GM12874 (cell line): Measurements from ENCODE around the gene CUZD1.

ENCODE experiments used
- TF ChIP-seq, protein P1 (sequence below): IDR thresholded peaks from 2 replicates; pipeline ENCODE4 v1.5.1; 2011; ENCODE audit warnings: low read depth, mild to moderate bottlenecking, control low read depth, low read length, moderate library complexity; ENCODE audit not compliant: insufficient read depth

Gene CUZD1, protein sequence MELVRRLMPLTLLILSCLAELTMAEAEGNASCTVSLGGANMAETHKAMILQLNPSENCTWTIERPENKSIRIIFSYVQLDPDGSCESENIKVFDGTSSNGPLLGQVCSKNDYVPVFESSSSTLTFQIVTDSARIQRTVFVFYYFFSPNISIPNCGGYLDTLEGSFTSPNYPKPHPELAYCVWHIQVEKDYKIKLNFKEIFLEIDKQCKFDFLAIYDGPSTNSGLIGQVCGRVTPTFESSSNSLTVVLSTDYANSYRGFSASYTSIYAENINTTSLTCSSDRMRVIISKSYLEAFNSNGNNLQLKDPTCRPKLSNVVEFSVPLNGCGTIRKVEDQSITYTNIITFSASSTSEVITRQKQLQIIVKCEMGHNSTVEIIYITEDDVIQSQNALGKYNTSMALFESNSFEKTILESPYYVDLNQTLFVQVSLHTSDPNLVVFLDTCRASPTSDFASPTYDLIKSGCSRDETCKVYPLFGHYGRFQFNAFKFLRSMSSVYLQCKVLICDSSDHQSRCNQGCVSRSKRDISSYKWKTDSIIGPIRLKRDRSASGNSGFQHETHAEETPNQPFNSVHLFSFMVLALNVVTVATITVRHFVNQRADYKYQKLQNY

DNA sequence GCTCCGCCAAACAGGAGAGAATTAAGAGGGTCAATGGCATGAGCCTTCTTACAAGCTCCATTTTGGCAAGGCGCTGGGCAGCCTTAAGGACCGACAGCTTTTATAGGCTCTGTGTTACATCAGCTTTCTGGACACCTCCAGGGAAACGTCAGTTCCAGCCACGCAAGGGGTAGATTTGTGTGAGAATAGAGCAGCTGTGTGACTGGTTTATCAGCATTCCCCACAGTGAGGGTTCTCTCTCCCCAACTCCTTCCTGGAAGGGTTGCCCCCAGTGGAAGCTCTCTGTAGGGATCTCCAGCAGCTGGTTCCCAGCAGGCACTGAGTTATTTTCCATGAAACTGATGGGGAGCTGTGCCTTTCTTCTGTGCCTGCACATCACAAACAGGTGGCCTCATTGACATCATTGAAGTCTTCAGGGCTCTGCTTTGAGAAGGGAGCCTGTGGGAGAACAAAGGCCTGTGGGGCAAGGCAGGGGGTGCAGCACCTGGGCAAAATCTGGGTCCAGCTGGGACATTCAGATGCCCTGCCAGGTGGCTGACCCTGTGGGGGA lies at the start of gene CUZD1:
Gene CUZD1, minus strand, starts transcription at position 75 of the 550 bp plus-strand sequence. Its CDS starts 14 bp downstream, at position 61.
- TF ChIP-seq, protein P1, sequence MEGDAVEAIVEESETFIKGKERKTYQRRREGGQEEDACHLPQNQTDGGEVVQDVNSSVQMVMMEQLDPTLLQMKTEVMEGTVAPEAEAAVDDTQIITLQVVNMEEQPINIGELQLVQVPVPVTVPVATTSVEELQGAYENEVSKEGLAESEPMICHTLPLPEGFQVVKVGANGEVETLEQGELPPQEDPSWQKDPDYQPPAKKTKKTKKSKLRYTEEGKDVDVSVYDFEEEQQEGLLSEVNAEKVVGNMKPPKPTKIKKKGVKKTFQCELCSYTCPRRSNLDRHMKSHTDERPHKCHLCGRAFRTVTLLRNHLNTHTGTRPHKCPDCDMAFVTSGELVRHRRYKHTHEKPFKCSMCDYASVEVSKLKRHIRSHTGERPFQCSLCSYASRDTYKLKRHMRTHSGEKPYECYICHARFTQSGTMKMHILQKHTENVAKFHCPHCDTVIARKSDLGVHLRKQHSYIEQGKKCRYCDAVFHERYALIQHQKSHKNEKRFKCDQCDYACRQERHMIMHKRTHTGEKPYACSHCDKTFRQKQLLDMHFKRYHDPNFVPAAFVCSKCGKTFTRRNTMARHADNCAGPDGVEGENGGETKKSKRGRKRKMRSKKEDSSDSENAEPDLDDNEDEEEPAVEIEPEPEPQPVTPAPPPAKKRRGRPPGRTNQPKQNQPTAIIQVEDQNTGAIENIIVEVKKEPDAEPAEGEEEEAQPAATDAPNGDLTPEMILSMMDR, result no peak

- TF ChIP-seq, protein P1, result no peak
Measured at GRCh38 chr10:122894261-122894944, 48.7 kb upstream of the CUZD1 start.

DNA sequence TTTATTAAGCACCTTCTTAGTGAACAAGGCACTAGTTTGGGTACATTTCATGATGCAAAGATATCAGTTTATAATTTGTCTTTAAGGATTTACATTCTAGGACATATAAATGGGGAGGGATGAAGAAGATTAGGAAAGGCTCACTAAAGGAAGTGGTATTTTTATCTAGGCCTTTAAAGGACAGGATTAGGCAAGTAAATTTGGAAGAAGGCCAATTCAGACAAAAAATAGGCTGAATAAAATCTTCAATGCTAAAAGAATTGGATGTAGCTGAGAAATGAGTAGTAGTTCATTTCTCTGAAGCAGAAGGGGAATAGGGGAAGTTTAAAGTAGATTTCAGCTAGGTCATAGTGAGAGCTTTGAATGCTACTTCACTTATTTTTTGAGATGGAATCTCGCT lies 38.5 kb upstream of the CUZD1 start:
- TF ChIP-seq, protein P1, result no peak

GRCh38 chr10:122882766-122883165 lies 37.1 kb upstream of the CUZD1 start:
- TF ChIP-seq, protein P1, result no peak

DNA sequence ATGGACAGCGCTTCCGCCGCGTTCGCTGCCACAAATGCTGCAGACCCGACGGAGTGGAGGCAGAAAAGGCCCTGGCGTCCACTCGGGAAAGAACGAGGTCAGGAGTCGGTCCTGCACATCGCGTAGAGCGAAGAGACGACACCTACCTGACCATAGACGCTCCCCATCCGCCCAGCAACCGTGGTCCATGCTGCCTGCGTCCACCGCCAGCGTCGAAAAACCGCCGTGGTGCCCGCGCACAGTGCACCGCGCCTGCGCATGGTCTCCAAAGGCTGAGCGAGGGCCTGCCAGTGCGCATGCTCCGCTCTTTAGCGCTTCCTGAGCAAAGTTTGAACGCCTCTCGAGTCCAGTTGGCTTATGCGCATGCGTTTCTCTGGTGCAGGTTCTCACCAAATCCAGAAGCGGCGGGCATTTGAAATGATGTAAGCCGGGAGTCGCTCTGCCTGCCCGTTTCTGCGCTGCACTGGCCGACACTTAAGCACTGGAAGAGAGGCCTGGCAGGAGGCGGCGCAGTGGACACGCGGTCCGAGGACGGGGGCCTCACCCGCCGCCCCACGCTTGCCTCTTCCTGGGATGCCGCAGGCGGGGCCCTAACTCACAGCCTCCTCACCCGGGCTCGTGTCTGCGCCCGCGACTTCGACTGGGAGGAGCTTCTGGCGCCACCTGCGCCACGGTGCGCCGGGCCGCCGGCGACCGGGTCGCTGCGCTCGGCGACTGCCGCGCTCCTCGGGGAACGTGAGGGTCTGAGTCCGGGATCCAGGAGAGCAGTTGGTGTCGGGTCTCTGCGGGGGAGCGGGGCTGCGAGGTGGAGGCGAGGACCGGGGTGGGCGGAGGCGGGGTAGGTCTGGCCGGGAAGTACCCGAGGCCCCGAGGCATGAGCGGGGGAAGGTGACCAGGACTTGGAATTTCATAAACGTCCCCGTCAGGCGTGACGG lies 33.9 kb upstream of the CUZD1 start, which contains the start of gene FAM24B:
Gene FAM24B, minus strand, starts transcription at position 243 of the 935 bp plus-strand sequence. CDS start 29,066 bp downstream, outside the sequence.
- TF ChIP-seq, protein P1, result no peak

- TF ChIP-seq, protein P1, result no peak
Measured at GRCh38 chr10:122878799-122879338, 33.2 kb upstream of the CUZD1 start.
